K562 (cell line): Measurements from ENCODE around the gene RUNX1. TPM values are rescaled to one million over a fixed set of nuclear protein-coding genes. Genes with fewer than 3 reads are reported as not detected.

Experiments
- ARID2 ChIP-seq: fragments of 450-650 bp; IDR thresholded peaks from 2 replicates; pipeline ENCODE4 v1.6.1; 2017; ENCODE audit warnings: antibody characterized with exemption, mild to moderate bottlenecking
- CXXC5 ChIP-seq: fragments of 250-450 bp; sonication (Bioruptor Pico); IDR thresholded peaks from 2 replicates; pipeline ENCODE4 v1.8.0; 2022; ENCODE audit warnings: inconsistent platforms, mild to moderate bottlenecking, moderate library complexity
- ELK1 ChIP-seq: sonication (generic); formaldehyde crosslinking; IDR thresholded peaks from 2 replicates; pipeline ENCODE4 v1.8.1; 2022; ENCODE audit warnings: missing genetic modification reagents
- FOS ChIP-seq: IDR thresholded peaks from 3 replicates; pipeline ENCODE4 v1.6.1; 2011; ENCODE audit not compliant: insufficient read length; ENCODE audit errors: extremely low read depth
- GTF2E2 ChIP-seq: fragments of 200-800 bp; sonication (Bioruptor generic); IDR thresholded peaks from 2 replicates; pipeline ENCODE4 v1.6.1; 2016; ENCODE audit warnings: missing genetic modification characterization, missing compliant biosample characterization
- GTF2F1 ChIP-seq: IDR thresholded peaks from 2 replicates; pipeline ENCODE4 v1.6.1; 2011; ENCODE audit warnings: low read depth, low read length, improper control_type of control experiment
- MBD2 ChIP-seq: sonication (generic); IDR thresholded peaks from 2 replicates; pipeline ENCODE4 v1.6.1; 2016; ENCODE audit warnings: low read depth, borderline replicate concordance
- NEUROD1 ChIP-seq: fragments of 150-350 bp; IDR thresholded peaks from 2 replicates; pipeline ENCODE4 v1.6.1; 2014; ENCODE audit warnings: borderline replicate concordance, low read length, low read depth; ENCODE audit not compliant: partially characterized antibody
- PCBP1 ChIP-seq: fragments of 200-400 bp; formaldehyde crosslinking; IDR thresholded peaks from 2 replicates; pipeline ENCODE4 v1.6.1; 2018; ENCODE audit warnings: mild to moderate bottlenecking, low read depth, low read length; ENCODE audit not compliant: poor library complexity, severe bottlenecking
- RBM25 ChIP-seq: fragments of 200-400 bp; formaldehyde crosslinking; IDR thresholded peaks from 2 replicates; pipeline ENCODE4 v1.6.1; 2018; ENCODE audit warnings: low read length, low read depth, moderate library complexity; ENCODE audit not compliant: severe bottlenecking
- RCOR1 ChIP-seq, 2 experiments: IDR thresholded peaks; 2 replicates each; pipeline ENCODE4 v1.6.1; 2012; ENCODE audit warnings: low read depth in 2 of 2, low read length in 2 of 2, borderline replicate concordance in 1 of 2, improper control_type of control experiment in 1 of 2
- TAF1 ChIP-seq: IDR thresholded peaks from 2 replicates; pipeline ENCODE4 v1.6.1; 2011; ENCODE audit warnings: mild to moderate bottlenecking, low read length, moderate library complexity; ENCODE audit not compliant: insufficient read depth, control insufficient read depth, severe bottlenecking; ENCODE audit errors: extremely low read depth
- TEAD2 ChIP-seq: fragments of 450-650 bp; IDR thresholded peaks from 2 replicates; pipeline ENCODE4 v1.6.1; 2016; ENCODE audit warnings: missing genetic modification characterization, control low read depth, missing compliant biosample characterization
- TFAM ChIP-seq: fragments of 250-450 bp; sonication (Bioruptor Pico); conservative IDR thresholded peaks from 2 replicates; pipeline ENCODE4 v1.5.0; 2021; ENCODE audit warnings: mild to moderate bottlenecking, moderate library complexity
- TRIM24 ChIP-seq, 2 experiments: fragments of 450-650 bp; IDR thresholded peaks; 2 replicates each; pipeline ENCODE4 v1.6.1; 2016
- TRIM25 ChIP-seq: fragments of 450-650 bp; IDR thresholded peaks from 2 replicates; pipeline ENCODE4 v1.7.0; 2016; ENCODE audit warnings: borderline replicate concordance
- ZFP30 ChIP-seq: fragments of 250-450 bp; sonication (Bioruptor Pico); IDR thresholded peaks from 2 replicates; pipeline ENCODE4 v1.8.0; 2022; ENCODE audit warnings: moderate library complexity, mild to moderate bottlenecking, inconsistent platforms, borderline replicate concordance
- ZNF232 ChIP-seq: sonication (generic); formaldehyde crosslinking; IDR thresholded peaks from 2 replicates; pipeline ENCODE4 v1.8.0; 2022; ENCODE audit warnings: mild to moderate bottlenecking, missing genetic modification reagents
- ZNF280B ChIP-seq: fragments of 250-450 bp; sonication (Bioruptor Pico); IDR thresholded peaks from 2 replicates; pipeline ENCODE4 v1.5.1; 2021; ENCODE audit warnings: mild to moderate bottlenecking
- ZNF584 ChIP-seq: fragments of 200-800 bp; sonication (Bioruptor generic); IDR thresholded peaks from 2 replicates; pipeline ENCODE4 v1.6.1; 2016; ENCODE audit warnings: low read depth, mild to moderate bottlenecking, missing genetic modification characterization, missing compliant biosample characterization
- polyA plus RNA-seq, 8 experiments: library from polyadenylated mRNA; depleted of rRNA in 4 of 8; stranded (reverse) in 5 of 8; unstranded in 3 of 8; fragments of >200 nt; fragmentation: Nextera tagmentation in 2 of 8; fragmentation: Illumina TruSeq in 1 of 8; extraction: Ambion mirVana in 2 of 8; extraction: Trizol in 1 of 8; gene quantifications; 2 replicates each; pipeline versions ENCODE4 v1.2.1 to v1.2.3, GENCODE V29; 2011 to 2014; ENCODE audit warnings: inconsistent platforms in 1 of 8, missing spikeins in 1 of 8
- total RNA-seq, 7 experiments: library from RNA; depleted of rRNA in 6 of 7; stranded (reverse); fragments of >200 nt in 6 of 7; fragmentation: Illumina TruSeq in 2 of 7; extraction: Trizol in 2 of 7; gene quantifications; 2 replicates each; pipeline versions ENCODE4 v1.2.1 to v1.2.3, GENCODE V29; 2011 to 2021; ENCODE audit warnings: low replicate concordance in 1 of 7
- TF ChIP-seq, protein P1 (sequence below): fragments of 450-650 bp; formaldehyde crosslinking; IDR thresholded peaks from 2 replicates; pipeline ENCODE4 v1.4.0; 2022; ENCODE audit warnings: missing genetic modification characterization
- TF ChIP-seq, protein P2 (sequence below): sonication (generic); formaldehyde crosslinking; IDR thresholded peaks from 2 replicates; pipeline ENCODE4 v1.8.0; 2023; ENCODE audit warnings: mild to moderate bottlenecking, missing genetic modification reagents

The RUNX1 gene
- total and polyA plus RNA-seq, 9 of the 15 experiments (the other 6 are each of a cell fraction or from before 2014, with no cell fraction given), result 2.2 to 68.6 (median 17.8) TPM

DNA sequence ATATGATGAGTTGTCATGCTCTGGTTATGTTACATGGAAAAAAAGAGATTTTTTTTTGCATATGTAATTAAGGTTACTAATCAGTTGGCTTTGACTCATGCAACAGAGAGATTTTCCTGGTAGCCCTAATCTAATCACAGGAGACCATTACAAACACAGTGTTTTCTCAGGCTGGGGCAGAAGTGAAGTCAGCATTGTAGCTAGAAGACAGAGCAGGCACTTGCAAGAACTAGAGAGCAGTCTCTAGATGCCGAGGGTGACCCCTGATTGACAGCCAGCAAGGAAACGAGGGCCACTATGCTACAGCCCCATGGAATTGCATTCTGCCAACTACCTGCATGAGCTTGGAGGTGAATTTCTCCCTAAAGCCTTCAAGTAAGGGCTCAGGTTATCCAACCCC lies 151.3 kb downstream of the RUNX1 start (continued):
- no peak for TF ChIP-seq ELK1 (CRISPR knock-in tag)
- TF ChIP-seq, protein P1, sequence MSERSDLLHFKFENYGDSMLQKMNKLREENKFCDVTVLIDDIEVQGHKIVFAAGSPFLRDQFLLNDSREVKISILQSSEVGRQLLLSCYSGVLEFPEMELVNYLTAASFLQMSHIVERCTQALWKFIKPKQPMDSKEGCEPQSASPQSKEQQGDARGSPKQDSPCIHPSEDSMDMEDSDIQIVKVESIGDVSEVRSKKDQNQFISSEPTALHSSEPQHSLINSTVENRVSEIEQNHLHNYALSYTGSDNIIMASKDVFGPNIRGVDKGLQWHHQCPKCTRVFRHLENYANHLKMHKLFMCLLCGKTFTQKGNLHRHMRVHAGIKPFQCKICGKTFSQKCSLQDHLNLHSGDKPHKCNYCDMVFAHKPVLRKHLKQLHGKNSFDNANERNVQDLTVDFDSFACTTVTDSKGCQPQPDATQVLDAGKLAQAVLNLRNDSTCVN (CRISPR knock-in tag), result no peak
- TF ChIP-seq TEAD2, result no peak
- TF ChIP-seq PCBP1, result no peak
- TF ChIP-seq ZNF232, result no peak
- no peak for TF ChIP-seq FOS
- TF ChIP-seq ARID2, result no peak
- TF ChIP-seq GTF2F1, result no peak
- TF ChIP-seq, protein P2, sequence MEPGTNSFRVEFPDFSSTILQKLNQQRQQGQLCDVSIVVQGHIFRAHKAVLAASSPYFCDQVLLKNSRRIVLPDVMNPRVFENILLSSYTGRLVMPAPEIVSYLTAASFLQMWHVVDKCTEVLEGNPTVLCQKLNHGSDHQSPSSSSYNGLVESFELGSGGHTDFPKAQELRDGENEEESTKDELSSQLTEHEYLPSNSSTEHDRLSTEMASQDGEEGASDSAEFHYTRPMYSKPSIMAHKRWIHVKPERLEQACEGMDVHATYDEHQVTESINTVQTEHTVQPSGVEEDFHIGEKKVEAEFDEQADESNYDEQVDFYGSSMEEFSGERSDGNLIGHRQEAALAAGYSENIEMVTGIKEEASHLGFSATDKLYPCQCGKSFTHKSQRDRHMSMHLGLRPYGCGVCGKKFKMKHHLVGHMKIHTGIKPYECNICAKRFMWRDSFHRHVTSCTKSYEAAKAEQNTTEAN (CRISPR knock-in tag), result no peak
- TF ChIP-seq TFAM (CRISPR knock-in tag), result no peak
- TF ChIP-seq NEUROD1, result peak; percentile 38
- TF ChIP-seq RBM25, result peak; percentile 7
- no peak for TF ChIP-seq GTF2E2 (tag)
- TF ChIP-seq ZNF584 (CRISPR knock-in tag), result no peak
- TF ChIP-seq TRIM25, result no peak
- TF ChIP-seq CXXC5 (CRISPR knock-in tag), result no peak
- no peak for TF ChIP-seq TAF1
- no peak for TF ChIP-seq MBD2
- peak; percentile 72 to 99; a peak in 3 of 4 replicates for TF ChIP-seq RCOR1 (IDR thresholded peaks at IDR 0.05; ENCODE audit: borderline replicate concordance in 1 of 2, low read depth in 2 of 2, low read length in 2 of 2)
- 0 out of 4 replicates have a peak, but pooled peaks of 1 of the 2 experiments have one; percentile 13 for TF ChIP-seq TRIM24 (IDR thresholded peaks at IDR 0.05)
- TF ChIP-seq ZNF280B (CRISPR knock-in tag), result no peak
- no peak for TF ChIP-seq ZFP30 (CRISPR knock-in tag)
